ENCODE measurements around the gene ABRAXAS1. TPM values are rescaled to one million over a fixed set of nuclear protein-coding genes. Genes with fewer than 3 reads are reported as not detected.
"Not testable (repeated sequence)": the region's sequence is repeated elsewhere in the genome, so short reads cannot be mapped to it uniquely, and the experiment has no call there.

ABRAXAS1 gene
- polyA plus RNA-seq, 1 experiment, result 30.1 TPM

GRCh38 chr4:83498187-83498586 lies 13.3 kb upstream of the ABRAXAS1 start:
- no peak for DNase-seq (ENCODE audit: low read depth, low spot score)
- POLR2A ChIA-PET, result interaction anchor here (0.6 kb wide), 1 partner anchor 519 kb away, joined by 3 read pairs; no protein-coding TSS in a partner anchor
- no peak overlapping the region for H3K27ac ChIP-seq (ENCODE audit: low read depth, low read length)
- TF ChIP-seq CTCF (IDR thresholded peaks at IDR 0.05; ENCODE audit: low read depth, low read length), result no peak
- peaks cover 6% of the 10 kb centered on the region for H3K27me3 ChIP-seq (ENCODE audit: control insufficient read depth, insufficient read depth, low read length)
- H3K9me3 ChIP-seq (ENCODE audit: control insufficient read depth, insufficient read depth, low read length), result no peaks in the 10 kb centered on the region; the same call in 1 of the 2 replicates
- H3K4me3 ChIP-seq (ENCODE audit: low read depth, low read length), result no peak overlapping the region
- CTCF ChIA-PET, result interaction anchor here (0.7 to 2.1 kb wide), 3 partner anchors 11 to 145 kb away, joined by 3 to 5 read pairs (median 3); no protein-coding TSS in a partner anchor

GRCh38 chr4:83496085-83496917 lies 11.4 kb upstream of the ABRAXAS1 start:
- H3K27me3 ChIP-seq (ENCODE audit: control insufficient read depth, insufficient read depth, low read length); POLR2A ChIA-PET; H3K27ac ChIP-seq (ENCODE audit: low read depth, low read length); H3K9me3 ChIP-seq (ENCODE audit: control insufficient read depth, insufficient read depth, low read length); H3K4me3 ChIP-seq (ENCODE audit: low read depth, low read length); DNase-seq (ENCODE audit: low read depth, low spot score): not testable (repeated sequence)
- CTCF ChIA-PET, result interaction anchor here (1.4 to 1.6 kb wide), 2 partner anchors 13 to 149 kb away, joined by 5 read pairs; no protein-coding TSS in a partner anchor

GRCh38 chr4:83490876-83491450 lies 6.1 kb upstream of the ABRAXAS1 start:
- Histone ChIP-seq H3K27ac (ENCODE audit: low read depth, low read length) (no peak overlapping the region), H3K4me3 (ENCODE audit: low read depth, low read length) (no peak overlapping the region), H3K27me3 (ENCODE audit: control insufficient read depth, insufficient read depth, low read length) (no peaks in the 10 kb centered on the region), H3K9me3 (ENCODE audit: control insufficient read depth, insufficient read depth, low read length) (no peaks in the 10 kb centered on the region; the same call in 1 of the 2 replicates)
- peak; percentile 89 for TF ChIP-seq CTCF (IDR thresholded peaks at IDR 0.05; ENCODE audit: low read depth, low read length)
- CTCF ChIA-PET, result interaction anchor here (0.6 to 4.7 kb wide), 14 partner anchors 10 to 459 kb away, joined by 3 to 55 read pairs (median 3); partner anchors contain the start of gene GPAT3
- POLR2A ChIA-PET, result no interaction called here
- no peak for DNase-seq (ENCODE audit: low read depth, low spot score)

GRCh38 chr4:83489711-83490326 lies 4.9 kb upstream of the ABRAXAS1 start:
- H3K9me3 ChIP-seq (ENCODE audit: control insufficient read depth, insufficient read depth, low read length), result no peaks in the 10 kb centered on the region
- DNase-seq (ENCODE audit: low read depth, low spot score), result no peak
- no peak overlapping the region for H3K27ac ChIP-seq (ENCODE audit: low read depth, low read length)
- H3K4me3 ChIP-seq (ENCODE audit: low read depth, low read length), result no peak overlapping the region
- no peak for TF ChIP-seq CTCF (IDR thresholded peaks at IDR 0.05; ENCODE audit: low read depth, low read length)
- H3K27me3 ChIP-seq (ENCODE audit: control insufficient read depth, insufficient read depth, low read length), result no peaks in the 10 kb centered on the region
- ChIA-PET CTCF (interaction anchor here (0.8 to 4.7 kb wide), 5 partner anchors 10 to 153 kb away, joined by 3 to 55 read pairs (median 3); no protein-coding TSS in a partner anchor), POLR2A (no interaction called here)

- ChIA-PET POLR2A (no interaction called here), CTCF (no interaction called here)
- no peak overlapping the region for H3K4me3 ChIP-seq (ENCODE audit: low read depth, low read length)
- no peaks in the 10 kb centered on the region for H3K27me3 ChIP-seq (ENCODE audit: control insufficient read depth, insufficient read depth, low read length)
- no peak overlapping the region for H3K27ac ChIP-seq (ENCODE audit: low read depth, low read length)
- DNase-seq (ENCODE audit: low read depth, low spot score), result no peak
- no peaks in the 10 kb centered on the region for H3K9me3 ChIP-seq (ENCODE audit: control insufficient read depth, insufficient read depth, low read length)
- TF ChIP-seq CTCF (IDR thresholded peaks at IDR 0.05; ENCODE audit: low read depth, low read length), result no peak
Measured at GRCh38 chr4:83486457-83487129, 1.7 kb upstream of the ABRAXAS1 start.

Measured in AG04450 (cell line).